ENCODE results near the gene CTSF. TPM values are rescaled to one million over a fixed set of nuclear protein-coding genes. Genes with fewer than 3 reads are reported as not detected.

The CTSF gene
- polyA plus RNA-seq, 1 donor = 22.6 TPM

GRCh38 chr11:66532784-66533183 is 35.6 kb downstream of the CTSF start:
- no peak for DNase-seq (ENCODE audit: low read depth)

- no peak for DNase-seq (ENCODE audit: low read depth)
These were observed 36.6 kb downstream of the CTSF start for GRCh38 chr11:66531841-66532240.

GRCh38 chr11:66530927-66531709 is 37.3 kb downstream of the CTSF start:
- no peak for DNase-seq (ENCODE audit: low read depth)

- DNase-seq (ENCODE audit: low read depth) = no peak
These were observed 38.8 kb downstream of the CTSF start for GRCh38 chr11:66529655-66530054.

- DNase-seq (ENCODE audit: low read depth) = no peak
These were observed 39.3 kb downstream of the CTSF start for GRCh38 chr11:66529069-66529468.

GRCh38 chr11:66524304-66525040 is 43.9 kb downstream of the CTSF start:
- DNase-seq (ENCODE audit: low read depth) = no peak

- no peak for DNase-seq (ENCODE audit: low read depth)
These were observed 44.8 kb downstream of the CTSF start for GRCh38 chr11:66523611-66524010.

Other genes with a start within 250 kb of the CTSF start
- 12.1 TPM for gene RIN1, start 232.2 kb downstream of the CTSF start, polyA plus RNA-seq (ENCODE audit: insufficient read length)
- gene BRMS1, start 223.5 kb downstream of the CTSF start, polyA plus RNA-seq (ENCODE audit: insufficient read length) = 21.8 TPM
- gene B4GAT1, start 221.0 kb downstream of the CTSF start, polyA plus RNA-seq (ENCODE audit: insufficient read length) = 20.3 TPM
- 32.1 TPM for gene SLC29A2, start 196.8 kb downstream of the CTSF start, polyA plus RNA-seq (ENCODE audit: insufficient read length)
- gene NPAS4, start 147.6 kb downstream of the CTSF start, polyA plus RNA-seq (ENCODE audit: insufficient read length) = 0.28 TPM
- gene MRPL11, start 129.8 kb downstream of the CTSF start, polyA plus RNA-seq (ENCODE audit: insufficient read length) = 50.0 TPM
- 6.9 TPM for gene PELI3, start 101.7 kb downstream of the CTSF start, polyA plus RNA-seq (ENCODE audit: insufficient read length)
- gene DPP3, start 88.2 kb downstream of the CTSF start, polyA plus RNA-seq (ENCODE audit: insufficient read length) = 24.0 TPM
- gene BBS1, start 58.0 kb downstream of the CTSF start, polyA plus RNA-seq (ENCODE audit: insufficient read length) = 17.8 TPM
- gene ZDHHC24, start 22.6 kb downstream of the CTSF start, polyA plus RNA-seq (ENCODE audit: insufficient read length) = 4.3 TPM
- 24.1 TPM for gene ACTN3, start 21.7 kb downstream of the CTSF start, polyA plus RNA-seq (ENCODE audit: insufficient read length)
- 0.06 TPM for gene CCDC87, start 24.5 kb upstream of the CTSF start, polyA plus RNA-seq (ENCODE audit: insufficient read length)
- gene CCS, start 24.6 kb upstream of the CTSF start, polyA plus RNA-seq (ENCODE audit: insufficient read length) = 33.0 TPM
- gene RBM14, start 48.0 kb upstream of the CTSF start, polyA plus RNA-seq (ENCODE audit: insufficient read length) = 34.5 TPM
- gene RBM4, start 70.1 kb upstream of the CTSF start, polyA plus RNA-seq (ENCODE audit: insufficient read length) = 127 TPM
- 35.7 TPM for gene RBM4B, start 109.3 kb upstream of the CTSF start, polyA plus RNA-seq (ENCODE audit: insufficient read length)
- gene SPTBN2, start 160.6 kb upstream of the CTSF start, polyA plus RNA-seq (ENCODE audit: insufficient read length) = 15.9 TPM

Data from forelimb muscle (tissue), 1 donor.